Activated effector memory CD4-positive, alpha-beta T cell treated with anti-CD3 and anti-CD28 coated beads, Interleukin-2, amount 50 U/mL, for 16 hours (primary cell): ENCODE results near the gene COPZ2.
"Not testable (repeated sequence)": the region's sequence is repeated elsewhere in the genome, so short reads cannot be mapped to it uniquely, and the experiment has no call there.

Source experiments
- DNase-seq: peaks from one replicate; pipeline ENCODE4 v3.0.0-alpha.2; 2020

The COPZ2 gene

DNA sequence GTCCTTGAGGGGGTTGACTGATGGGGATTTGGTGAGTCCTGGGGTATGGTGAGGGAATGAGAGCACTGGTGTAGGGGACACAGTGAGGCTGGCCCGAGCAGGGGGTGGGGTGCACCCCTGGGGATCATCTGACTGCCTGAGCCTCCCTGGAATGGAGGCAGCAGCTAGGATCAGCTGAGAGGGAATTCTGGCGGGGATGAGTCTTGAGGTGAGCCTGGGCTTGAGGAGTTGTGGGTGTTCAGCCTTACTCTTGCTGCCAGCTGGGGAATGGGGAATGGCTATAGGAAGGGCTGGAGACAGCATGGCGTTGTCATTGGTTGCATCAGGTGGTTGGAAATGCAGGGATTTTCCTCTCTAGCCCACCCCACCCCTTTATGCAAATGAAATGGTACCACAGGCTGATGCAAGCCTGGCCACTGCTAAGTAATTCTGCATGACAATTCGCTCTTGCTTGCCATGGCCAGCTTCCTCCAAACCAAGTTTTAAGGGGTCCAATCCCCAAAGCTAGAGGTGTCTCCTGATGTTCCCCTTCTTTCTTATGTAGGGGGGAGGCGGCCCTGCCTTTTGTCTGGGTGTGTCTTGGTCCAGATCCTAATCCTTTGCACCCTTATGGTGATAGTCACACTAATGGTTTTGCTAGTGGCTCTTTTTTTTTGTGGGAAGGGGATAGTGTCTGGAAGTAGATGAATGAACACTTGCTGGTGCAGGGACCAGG lies 18.1 kb upstream of the COPZ2 start:
- DNase-seq = no peak

- no peak for DNase-seq
Observed at GRCh38 chr17:48054238-48055185, 16.9 kb upstream of the COPZ2 start.

DNA sequence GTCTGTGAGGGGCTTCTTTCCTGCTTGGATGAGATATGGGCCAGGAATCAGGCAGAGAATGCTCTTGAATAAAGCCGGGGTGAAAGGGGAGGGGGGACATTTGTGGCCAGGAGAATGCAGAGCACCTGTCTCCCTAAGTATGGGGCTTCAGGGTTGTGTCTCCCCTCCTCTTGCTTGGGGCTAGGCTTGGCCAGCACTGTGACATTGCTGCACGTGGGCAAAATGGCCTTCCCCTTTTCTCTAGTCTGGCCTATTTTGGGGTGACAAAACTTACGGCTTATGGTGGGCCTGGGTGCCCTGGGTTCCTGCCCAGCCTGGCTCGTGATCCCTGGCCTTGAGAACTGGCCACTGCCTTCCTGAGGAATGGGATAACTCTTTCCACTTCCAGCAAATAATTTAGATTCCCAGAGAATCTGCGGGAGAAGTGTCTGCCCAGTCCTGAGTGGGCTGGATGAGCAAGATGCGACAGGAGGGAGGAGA lies 16.2 kb upstream of the COPZ2 start:
- no peak for DNase-seq

DNA sequence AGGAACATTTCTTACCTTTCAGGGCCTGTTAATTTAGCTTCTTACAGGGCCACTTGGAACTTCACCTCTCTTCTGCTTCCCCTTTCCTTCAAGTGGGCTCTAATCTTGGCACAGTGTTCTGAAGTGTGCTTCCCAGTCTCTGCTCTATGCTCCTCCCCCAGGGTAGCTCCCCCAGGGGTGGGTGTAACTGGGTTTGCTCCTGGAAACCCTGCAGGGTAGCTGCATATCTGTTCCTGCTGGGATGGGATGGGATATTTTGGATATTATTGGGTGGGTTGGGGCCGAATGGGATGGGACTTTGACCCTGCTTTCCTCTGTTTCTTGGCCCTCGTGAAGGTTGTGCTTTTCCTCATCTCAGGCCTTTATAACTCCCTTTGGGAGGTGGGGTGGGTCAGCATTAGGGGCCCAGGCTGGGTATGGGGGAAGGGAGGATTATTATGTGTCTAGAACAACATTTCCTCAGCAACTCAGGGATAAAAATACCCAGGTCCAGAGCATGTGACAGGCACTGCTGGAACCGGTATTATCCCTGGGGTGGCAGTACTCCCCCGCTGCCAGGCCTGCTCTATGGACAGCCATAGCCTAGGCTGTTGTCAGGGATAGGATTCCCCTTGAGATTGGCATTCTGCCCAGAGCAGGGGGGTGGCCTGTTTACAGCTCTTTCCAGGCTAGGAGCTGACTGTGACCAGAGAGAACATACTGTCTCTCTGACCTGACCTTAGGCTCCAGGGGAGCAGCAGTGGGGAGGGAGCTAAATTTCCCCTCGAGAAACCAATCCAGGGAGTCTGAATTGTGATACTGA lies 15.6 kb upstream of the COPZ2 start:
- DNase-seq = no peak

GRCh38 chr17:48051706-48052486 lies 14.3 kb upstream of the COPZ2 start:
- DNase-seq = no peak

DNA sequence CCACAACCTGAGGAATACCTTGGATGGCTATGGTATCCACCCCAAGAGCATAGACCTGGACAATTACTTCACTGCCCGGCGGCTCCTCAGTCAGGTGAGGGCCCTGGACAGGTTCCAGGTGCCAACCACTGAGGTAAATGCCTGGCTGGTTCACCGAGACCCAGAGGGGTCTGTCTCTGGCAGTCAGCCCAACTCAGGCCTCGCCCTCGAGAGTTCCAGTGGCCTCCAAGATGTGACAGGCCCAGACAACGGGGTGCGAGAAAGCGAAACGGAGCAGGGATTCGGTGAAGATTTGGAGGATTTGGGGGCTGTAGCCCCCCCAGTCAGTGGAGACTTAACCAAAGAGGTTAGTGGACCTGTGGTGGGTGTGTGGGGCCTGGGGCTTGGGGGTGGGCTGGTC lies 13.7 kb upstream of the COPZ2 start:
- DNase-seq = no peak

GRCh38 chr17:48048384-48049126 lies 11.0 kb upstream of the COPZ2 start:
- peak; percentile 71 for DNase-seq

- DNase-seq = peak; percentile 99
Observed at GRCh38 chr17:48047741-48048383, 10.3 kb upstream of the COPZ2 start, which contains the start of gene NFE2L1. Gene NFE2L1 (plus strand): TSS chr17:48048359. CDS start chr17:48051119, 2,760 bp downstream.

- DNase-seq = no peak
Observed at GRCh38 chr17:48047113-48047740, 9.6 kb upstream of the COPZ2 start.

GRCh38 chr17:48046296-48046695 lies 8.7 kb upstream of the COPZ2 start:
- no peak for DNase-seq

- DNase-seq = peak; percentile 16
Observed at GRCh38 chr17:48045316-48046001, 7.9 kb upstream of the COPZ2 start.

GRCh38 chr17:48044851-48045250 lies 7.3 kb upstream of the COPZ2 start:
- DNase-seq = peak; percentile 3

- no peak for DNase-seq
Observed at GRCh38 chr17:48043176-48043575, 5.6 kb upstream of the COPZ2 start.

DNA sequence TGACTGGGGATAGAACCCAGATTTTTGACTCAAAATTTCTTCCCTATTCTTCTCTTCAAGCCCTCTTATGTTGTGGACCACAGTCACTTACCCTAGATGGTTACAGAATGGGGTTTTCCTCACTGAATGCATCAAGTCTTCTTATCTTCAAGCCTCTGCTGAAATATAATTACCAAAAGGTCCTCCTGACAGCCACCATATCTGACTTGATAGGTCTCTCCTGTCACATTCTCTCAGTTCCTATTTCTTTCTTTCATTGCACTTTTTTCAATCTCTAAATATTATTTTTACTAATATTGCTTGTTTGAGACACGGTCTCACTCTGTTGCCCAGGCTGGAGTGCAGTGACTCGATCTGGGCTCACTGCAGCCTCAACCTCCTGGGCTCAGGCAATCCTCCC lies 1.1 kb upstream of the COPZ2 start:
- no peak for DNase-seq

- no peak for DNase-seq
Observed at GRCh38 chr17:48037838-48038323, 284 bp upstream of the COPZ2 start.

GRCh38 chr17:48036693-48037035 lies 933 bp downstream of the COPZ2 start:
- DNase-seq = no peak

- not testable (repeated sequence) for DNase-seq
Observed at GRCh38 chr17:48034734-48035133, 2.9 kb downstream of the COPZ2 start.

DNA sequence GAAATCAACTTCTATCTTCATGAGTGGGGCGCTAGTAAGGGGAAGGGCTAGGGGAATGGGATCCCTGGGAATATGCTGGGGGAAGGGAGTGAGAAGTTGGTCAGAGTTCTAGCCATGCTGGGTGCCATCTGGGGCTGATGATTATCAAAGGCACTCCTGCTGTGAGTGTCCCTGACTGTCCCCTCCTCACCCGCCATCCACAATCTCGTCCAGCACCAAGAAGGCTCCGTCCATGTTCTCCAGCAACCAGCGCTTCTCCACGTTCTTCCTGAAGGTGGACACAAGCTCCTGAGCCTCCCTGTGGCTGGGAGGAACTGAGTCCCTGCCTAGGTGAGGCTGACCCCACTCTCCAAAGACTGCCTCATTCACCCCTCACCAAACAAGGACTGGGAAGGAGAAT lies 5.6 kb downstream of the COPZ2 start:
- DNase-seq = no peak

- no peak for DNase-seq
Observed at GRCh38 chr17:48030531-48030930, 7.1 kb downstream of the COPZ2 start.

- no peak for DNase-seq
Observed at GRCh38 chr17:48028736-48029135, 8.9 kb downstream of the COPZ2 start.
